ENCODE measurements around the gene ERICH2.

The ERICH2 gene

GRCh38 chr2:170846314-170846713 lies 76.1 kb downstream of the ERICH2 start:
- DNase-seq: no peak

GRCh38 chr2:170847716-170848115 lies 77.5 kb downstream of the ERICH2 start:
- no peak for DNase-seq

Data from activated T-cell treated with anti-CD3 and anti-CD28 coated beads for 4 hours (primary cell).